ENCODE results near the gene ITGA8. TPM values are rescaled to one million over a fixed set of nuclear protein-coding genes. Genes with fewer than 3 reads are reported as not detected.

ITGA8 gene
- total RNA-seq, 2 experiments from 2014 or later, result not detected

DNA sequence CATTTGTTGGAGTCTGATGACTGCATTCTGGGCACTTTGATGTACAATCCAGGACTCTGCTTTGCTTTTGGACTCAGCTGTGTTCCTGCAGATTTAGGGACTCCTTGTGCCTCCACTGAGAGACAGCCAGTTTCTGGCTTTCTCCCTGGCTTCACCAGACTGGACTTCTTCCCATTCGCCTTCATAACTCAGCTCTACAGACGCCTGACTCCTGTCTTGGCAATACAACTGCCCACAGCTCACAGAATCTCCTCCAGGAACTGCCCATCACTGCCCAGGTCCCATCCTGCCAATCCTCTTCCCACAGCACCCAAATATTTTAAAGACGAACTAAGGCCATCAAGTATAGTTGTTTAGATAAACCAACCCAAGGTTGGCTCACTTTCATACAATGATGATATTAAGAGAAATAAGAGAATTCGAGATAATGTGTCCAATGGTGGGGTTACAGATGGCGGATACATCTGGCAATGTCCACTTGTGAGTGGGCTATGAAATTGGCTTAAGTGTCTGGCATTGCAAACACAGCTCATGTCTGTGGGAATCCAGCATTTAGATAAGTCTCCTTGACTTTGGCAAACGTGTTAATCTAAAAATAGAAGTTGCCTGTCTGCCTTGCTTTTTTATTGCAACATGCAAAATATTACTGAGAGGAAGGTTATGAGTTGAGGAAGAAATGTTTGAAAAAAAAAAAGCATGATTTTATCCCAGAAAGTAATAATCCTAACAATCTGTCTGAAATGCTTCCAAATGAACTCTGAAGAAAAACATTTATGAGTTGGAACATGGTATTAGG lies 95.1 kb downstream of the ITGA8 start:
- no peak overlapping the region for H3K4me3 Mint-ChIP-seq
- DNase-seq, result no peak
- no peaks in the 10 kb centered on the region for H3K4me1 Mint-ChIP-seq
- H3K36me3 Mint-ChIP-seq, result no peaks in the 10 kb centered on the region
- H3K27ac Mint-ChIP-seq, result no peak overlapping the region
- no peaks in the 10 kb centered on the region for H3K9me3 Mint-ChIP-seq
- H3K27me3 Mint-ChIP-seq, result peaks cover 5% of the 10 kb centered on the region

- peaks cover 5% of the 10 kb centered on the region for H3K27me3 Mint-ChIP-seq
- no peaks in the 10 kb centered on the region for H3K4me1 Mint-ChIP-seq
- no peaks in the 10 kb centered on the region for H3K9me3 Mint-ChIP-seq
- no peak overlapping the region for H3K4me3 Mint-ChIP-seq
- DNase-seq, result no peak
- no peaks in the 10 kb centered on the region for H3K36me3 Mint-ChIP-seq
- no peak overlapping the region for H3K27ac Mint-ChIP-seq
Observed at GRCh38 chr10:15620836-15621515, 98.7 kb downstream of the ITGA8 start.

DNA sequence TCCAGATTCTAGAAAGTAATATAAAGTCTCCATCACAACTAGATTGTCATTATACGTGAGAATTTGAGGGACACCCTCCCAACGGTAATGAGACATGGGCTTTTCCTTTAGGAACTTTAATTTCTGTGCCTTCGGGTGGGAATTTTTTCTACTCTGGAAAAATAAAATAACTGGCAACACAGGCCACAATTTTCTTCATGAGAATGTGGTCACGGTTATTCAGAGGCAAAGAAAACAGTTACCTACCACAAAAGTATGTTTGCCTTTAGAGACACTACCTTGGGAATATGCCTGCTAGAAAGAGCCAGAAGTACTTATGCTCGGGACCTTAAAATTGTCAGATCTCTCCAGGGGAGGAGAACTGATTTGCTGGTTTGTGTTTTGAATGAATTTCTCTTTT lies 99.4 kb downstream of the ITGA8 start:
- Mint-ChIP-seq H3K27me3 (peaks cover 5% of the 10 kb centered on the region), H3K36me3 (no peaks in the 10 kb centered on the region), H3K27ac (no peak overlapping the region)

DNA sequence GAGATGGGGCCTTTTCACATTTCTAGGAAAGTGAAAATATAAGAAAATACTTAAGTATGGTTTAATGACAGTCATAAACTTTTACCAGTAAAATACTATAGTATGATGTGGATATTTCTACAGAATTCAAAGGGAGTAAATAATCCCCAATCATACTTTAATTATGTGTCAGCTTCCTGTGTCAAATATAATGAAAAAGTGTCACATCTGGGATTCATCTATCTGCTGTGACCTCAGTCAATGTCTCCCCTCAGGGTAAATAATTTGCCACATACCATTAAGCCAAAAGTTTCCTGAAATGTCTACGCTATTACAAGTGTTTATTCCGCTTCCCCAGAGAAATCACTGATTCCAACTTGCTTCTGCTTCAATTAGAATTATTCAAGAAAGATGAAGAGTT lies 110.5 kb downstream of the ITGA8 start:
- peaks cover 9% of the 10 kb centered on the region for H3K27me3 Mint-ChIP-seq
- H3K4me1 Mint-ChIP-seq, result no peaks in the 10 kb centered on the region
- H3K36me3 Mint-ChIP-seq, result no peaks in the 10 kb centered on the region
- H3K4me3 Mint-ChIP-seq, result no peak overlapping the region
- H3K27ac Mint-ChIP-seq, result no peak overlapping the region
- no peaks in the 10 kb centered on the region for H3K9me3 Mint-ChIP-seq
- DNase-seq, result no peak

More for the DNA sequence above, 99.4 kb downstream of the ITGA8 start:
- H3K4me3 Mint-ChIP-seq, result no peak overlapping the region
- no peak for DNase-seq
- H3K4me1 Mint-ChIP-seq, result no peaks in the 10 kb centered on the region
- no peaks in the 10 kb centered on the region for H3K9me3 Mint-ChIP-seq

- DNase-seq, result no peak
- Mint-ChIP-seq H3K4me3 (no peak overlapping the region), H3K27ac (no peak overlapping the region), H3K27me3 (peaks cover 23% of the 10 kb centered on the region), H3K36me3 (no peaks in the 10 kb centered on the region), H3K4me1 (no peaks in the 10 kb centered on the region), H3K9me3 (no peaks in the 10 kb centered on the region)
Observed at GRCh38 chr10:15606377-15606776, 113.3 kb downstream of the ITGA8 start.

- peaks cover 26% of the 10 kb centered on the region for H3K27me3 Mint-ChIP-seq
Observed at GRCh38 chr10:15605740-15606369, 113.9 kb downstream of the ITGA8 start.

GRCh38 chr10:15603446-15604011 lies 116.2 kb downstream of the ITGA8 start:
- no peak for DNase-seq
- Mint-ChIP-seq H3K4me1 (no peaks in the 10 kb centered on the region), H3K36me3 (no peaks in the 10 kb centered on the region), H3K27me3 (peaks cover 35% of the 10 kb centered on the region), H3K27ac (no peak overlapping the region), H3K9me3 (no peaks in the 10 kb centered on the region), H3K4me3 (no peak overlapping the region)

More at GRCh38 chr10:15605740-15606369, 113.9 kb downstream of the ITGA8 start:
- Mint-ChIP-seq H3K9me3 (no peaks in the 10 kb centered on the region), H3K36me3 (no peaks in the 10 kb centered on the region), H3K4me1 (no peaks in the 10 kb centered on the region), H3K27ac (no peak overlapping the region), H3K4me3 (no peak overlapping the region)
- no peak for DNase-seq

DNA sequence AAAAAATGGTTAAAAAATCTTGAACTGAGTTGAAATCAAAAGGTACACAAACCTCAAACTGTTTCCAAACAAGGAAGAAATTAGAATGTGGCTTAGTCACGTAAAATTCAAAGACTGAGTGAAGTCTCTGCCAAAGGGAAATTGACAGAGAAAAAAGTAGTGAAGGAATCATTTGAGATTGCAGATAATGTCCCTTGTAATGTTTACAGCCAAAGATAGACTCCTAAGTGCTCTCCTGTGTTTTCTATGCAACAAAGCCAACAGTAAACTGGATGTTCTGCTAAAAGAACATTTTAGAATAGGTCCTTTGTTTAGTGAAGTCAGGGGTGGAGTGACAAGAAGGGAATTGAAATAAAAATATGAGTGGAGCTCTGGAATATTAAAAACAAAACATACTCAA lies 117.9 kb downstream of the ITGA8 start:
- no peak for DNase-seq
- H3K4me3 Mint-ChIP-seq, result no peak overlapping the region
- H3K27me3 Mint-ChIP-seq, result peaks cover 31% of the 10 kb centered on the region
- no peak overlapping the region for H3K27ac Mint-ChIP-seq
- H3K4me1 Mint-ChIP-seq, result no peaks in the 10 kb centered on the region
- H3K36me3 Mint-ChIP-seq, result no peaks in the 10 kb centered on the region
- no peaks in the 10 kb centered on the region for H3K9me3 Mint-ChIP-seq

DNA sequence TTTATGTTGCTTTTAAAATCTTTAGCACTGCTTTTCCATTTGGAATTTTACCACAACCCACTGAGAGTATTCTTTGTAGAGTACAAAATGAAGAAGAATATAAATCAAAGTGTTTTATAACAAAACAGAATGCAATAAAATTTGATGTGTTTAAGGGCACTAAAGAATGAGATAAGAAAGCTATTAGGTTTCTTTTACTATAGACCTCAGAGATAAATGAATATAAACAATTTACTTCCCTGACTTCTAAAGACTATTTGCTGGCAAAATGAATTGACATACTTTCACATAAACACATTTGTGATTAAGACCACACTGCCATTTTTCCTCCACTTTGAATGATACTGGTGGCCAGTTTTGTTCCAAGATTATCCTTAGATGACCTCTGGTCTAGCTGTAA lies 124.5 kb downstream of the ITGA8 start:
- Mint-ChIP-seq H3K36me3 (no peaks in the 10 kb centered on the region), H3K27ac (no peak overlapping the region), H3K9me3 (peaks cover 8% of the 10 kb centered on the region), H3K4me1 (no peaks in the 10 kb centered on the region), H3K27me3 (peaks cover 8% of the 10 kb centered on the region), H3K4me3 (no peak overlapping the region)
- no peak for DNase-seq

DNA sequence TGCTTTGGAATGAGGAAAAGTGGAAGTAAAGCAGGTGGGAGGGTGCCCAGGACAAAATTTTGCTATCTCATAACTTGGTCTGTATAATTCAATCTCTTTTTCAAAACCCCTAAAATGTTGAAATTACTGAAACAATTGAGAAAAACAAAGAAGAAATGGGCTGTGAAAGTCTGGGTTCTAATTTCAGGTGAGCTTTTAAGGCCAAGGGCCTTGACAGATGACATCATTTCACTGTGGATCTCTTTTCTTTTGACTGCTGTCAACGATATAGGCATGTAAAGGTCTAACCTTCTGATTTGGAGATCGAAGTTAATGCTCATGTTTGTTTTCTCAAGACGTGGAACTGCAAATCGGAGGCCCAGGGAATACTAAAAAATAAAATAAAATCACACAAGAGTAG lies 127.8 kb downstream of the ITGA8 start:
- Mint-ChIP-seq H3K4me3 (no peak overlapping the region), H3K27ac (no peak overlapping the region), H3K36me3 (no peaks in the 10 kb centered on the region), H3K27me3 (peaks cover 4% of the 10 kb centered on the region), H3K9me3 (peaks cover 8% of the 10 kb centered on the region), H3K4me1 (no peaks in the 10 kb centered on the region)
- DNase-seq, result no peak

DNA sequence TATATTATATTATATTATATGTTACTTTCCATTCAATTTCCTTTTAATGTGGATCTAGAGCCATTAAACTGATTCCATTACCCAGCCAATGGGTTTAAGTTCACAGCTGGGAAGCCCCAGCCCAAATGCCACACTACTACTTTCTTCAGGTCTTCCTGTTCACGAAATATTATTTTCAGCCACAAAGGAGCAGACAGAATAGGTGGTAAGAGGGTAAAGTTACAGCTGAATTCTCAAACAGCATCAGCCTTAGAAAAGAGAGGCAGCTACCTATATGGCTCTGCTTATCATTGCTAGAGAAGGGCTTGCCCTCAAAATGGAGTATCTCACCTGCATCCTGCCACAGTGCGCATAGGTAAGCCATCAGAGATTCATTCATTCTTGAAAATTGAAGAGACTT lies 128.3 kb downstream of the ITGA8 start:
- Mint-ChIP-seq H3K4me1 (no peaks in the 10 kb centered on the region), H3K4me3 (no peak overlapping the region), H3K27ac (no peak overlapping the region), H3K9me3 (peaks cover 8% of the 10 kb centered on the region), H3K36me3 (no peaks in the 10 kb centered on the region), H3K27me3 (peaks cover 4% of the 10 kb centered on the region)
- DNase-seq, result no peak

- Mint-ChIP-seq H3K36me3 (no peaks in the 10 kb centered on the region), H3K9me3 (peaks cover 8% of the 10 kb centered on the region), H3K4me1 (no peaks in the 10 kb centered on the region), H3K4me3 (no peak overlapping the region), H3K27me3 (peaks cover 4% of the 10 kb centered on the region), H3K27ac (no peak overlapping the region)
- DNase-seq, result no peak
Observed at GRCh38 chr10:15588635-15589508, 130.8 kb downstream of the ITGA8 start.

DNA sequence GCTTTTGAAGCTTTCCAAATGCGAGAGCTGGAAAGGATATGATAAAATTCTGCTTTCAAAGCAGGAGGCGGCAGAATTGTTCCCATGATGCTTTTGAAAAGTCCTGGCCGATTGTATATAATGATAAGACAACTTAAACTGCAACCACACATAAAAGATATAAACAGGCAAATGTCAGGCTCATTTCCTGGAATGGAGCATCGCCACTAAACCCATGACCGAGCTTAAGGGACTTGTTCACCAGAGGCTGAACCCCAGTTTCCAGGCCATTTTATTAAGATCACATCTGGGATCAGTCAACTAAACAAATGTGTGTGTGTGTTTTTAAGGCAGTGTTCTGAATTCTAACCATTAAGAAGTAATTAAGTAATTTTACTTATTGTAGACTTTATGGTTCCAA lies 131.6 kb downstream of the ITGA8 start:
- peaks cover 8% of the 10 kb centered on the region for H3K9me3 Mint-ChIP-seq
- H3K36me3 Mint-ChIP-seq, result no peaks in the 10 kb centered on the region
- H3K27ac Mint-ChIP-seq, result no peak overlapping the region
- no peaks in the 10 kb centered on the region for H3K4me1 Mint-ChIP-seq
- H3K27me3 Mint-ChIP-seq, result peaks cover 4% of the 10 kb centered on the region
- no peak overlapping the region for H3K4me3 Mint-ChIP-seq
- no peak for DNase-seq

DNA sequence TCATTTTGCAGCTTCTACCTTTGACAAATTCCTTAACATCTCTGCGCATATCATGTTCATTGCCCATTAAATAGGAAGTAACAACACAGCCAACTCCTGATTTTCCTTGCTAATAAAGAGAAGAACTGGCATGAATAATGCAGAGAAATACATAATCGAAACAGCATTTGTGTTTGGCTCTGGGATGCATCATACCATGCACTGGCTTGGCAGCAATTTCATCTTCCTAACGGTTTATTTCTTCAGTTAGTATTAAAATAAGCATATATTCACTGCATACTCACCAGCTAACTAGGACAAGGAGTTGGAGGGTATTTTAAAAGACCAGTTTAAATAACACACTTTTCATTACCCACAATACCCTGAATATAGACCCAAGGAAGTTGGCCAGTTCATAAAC lies 132.5 kb downstream of the ITGA8 start:
- Mint-ChIP-seq H3K36me3 (no peaks in the 10 kb centered on the region), H3K27me3 (peaks cover 4% of the 10 kb centered on the region), H3K9me3 (peaks cover 6% of the 10 kb centered on the region), H3K27ac (no peak overlapping the region), H3K4me1 (no peaks in the 10 kb centered on the region), H3K4me3 (no peak overlapping the region)
- no peak for DNase-seq
